ENCODE data around the gene RPS19BP1.

RPS19BP1 gene

DNA sequence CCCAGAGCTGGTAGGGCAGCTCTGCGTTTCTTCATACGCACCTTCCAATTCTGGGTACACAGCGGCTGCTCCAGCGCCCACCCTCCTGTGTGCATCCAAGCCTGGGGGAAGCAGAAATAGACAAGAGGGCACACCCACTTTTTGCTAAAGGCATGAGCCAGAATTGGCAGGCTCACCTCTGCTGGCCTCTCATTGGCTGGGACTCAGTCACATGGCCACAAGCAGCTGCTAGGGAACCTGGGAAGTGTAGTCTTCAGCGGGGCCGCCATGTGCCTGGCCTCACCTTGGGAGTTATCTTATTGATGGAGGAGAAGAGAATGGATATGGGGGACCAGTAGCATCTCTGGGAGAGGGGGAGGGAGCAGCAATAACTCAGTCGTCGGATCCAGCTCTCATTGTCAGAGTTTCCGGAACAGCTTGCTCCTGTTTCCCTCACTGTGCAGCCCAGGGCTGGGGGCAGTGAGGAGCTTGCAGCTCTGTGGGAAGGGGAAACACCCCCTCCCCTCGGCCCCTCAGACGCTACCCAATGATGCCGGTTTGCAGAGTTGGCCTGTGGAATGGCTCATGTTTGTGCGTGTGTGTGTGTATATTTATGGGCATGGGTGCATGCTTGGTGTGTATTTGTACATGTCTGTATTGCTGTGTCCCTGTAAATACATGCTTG, 42.3 kb downstream of the RPS19BP1 start:
- DNase-seq (ENCODE audit: low read depth) = peak; percentile 80

DNA sequence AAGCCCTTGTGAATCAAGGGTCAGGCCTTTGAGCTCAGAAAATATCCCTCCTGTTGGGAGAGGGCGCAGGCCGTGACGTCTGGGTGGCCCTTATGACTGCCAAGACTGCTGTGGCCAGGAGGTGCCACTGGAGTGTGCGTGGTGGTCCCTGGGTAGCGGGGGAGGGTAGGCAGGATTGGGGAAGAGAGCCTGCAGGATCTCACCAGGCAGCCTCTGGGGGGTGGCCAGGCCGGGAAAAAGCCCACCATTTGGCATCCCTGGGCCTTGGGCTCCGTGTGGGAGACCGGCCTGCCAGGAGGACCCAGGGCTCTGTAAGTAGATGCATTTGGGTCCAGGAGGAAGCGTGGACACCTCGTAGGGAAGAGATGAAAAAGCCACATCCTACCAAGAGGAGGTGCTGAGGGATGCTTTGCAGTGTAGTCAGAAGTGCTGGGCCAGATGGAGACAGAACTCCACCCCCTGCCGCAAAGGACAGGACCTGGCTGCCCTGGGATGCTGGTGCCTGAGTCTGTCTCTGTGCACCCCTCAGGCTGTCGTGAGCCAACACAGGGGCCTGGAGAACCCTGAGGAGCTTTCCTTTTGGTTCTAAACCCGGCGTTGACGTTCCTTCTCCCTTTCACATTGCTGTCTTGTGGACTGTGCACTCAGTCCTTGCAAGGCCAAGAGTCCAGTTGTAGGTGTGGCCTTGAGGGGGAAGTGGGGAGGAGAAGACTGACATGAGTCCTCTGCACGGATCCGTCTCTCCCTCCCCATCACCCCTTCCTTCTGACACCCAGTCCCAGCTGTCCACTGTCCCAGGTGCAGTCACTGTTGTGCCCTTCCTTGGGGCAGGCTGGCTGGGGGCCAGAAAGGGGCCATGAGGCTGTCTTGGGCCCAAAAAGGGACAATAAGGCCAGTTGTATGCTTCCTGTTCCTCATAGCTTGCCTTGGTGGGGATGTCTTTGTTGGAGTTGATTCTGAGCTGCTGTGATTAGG, 43.2 kb downstream of the RPS19BP1 start:
- DNase-seq (ENCODE audit: low read depth) = no peak

DNA sequence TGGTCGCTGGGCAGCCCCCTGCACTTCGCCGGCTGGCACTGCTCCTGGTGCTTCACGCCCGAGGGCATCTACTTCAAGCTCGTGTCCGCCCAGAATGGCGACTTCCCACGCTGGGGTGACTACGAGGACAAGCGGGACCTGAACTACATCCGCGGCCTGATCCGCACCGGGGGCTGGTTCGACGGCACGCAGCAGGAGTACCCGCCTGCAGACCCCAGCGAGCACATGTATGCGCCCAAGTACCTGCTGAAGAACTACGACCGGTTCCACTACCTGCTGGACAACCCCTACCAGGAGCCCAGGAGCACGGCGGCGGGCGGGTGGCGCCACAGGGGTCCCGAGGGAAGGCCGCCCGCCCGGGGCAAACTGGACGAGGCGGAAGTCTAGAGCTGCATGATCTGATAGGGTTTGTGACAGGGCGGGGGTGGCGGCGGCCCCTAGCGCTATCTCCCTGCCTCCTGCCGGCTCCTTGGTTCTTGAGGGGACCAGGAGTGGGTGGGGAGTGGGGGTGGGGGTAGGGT, 43.9 kb downstream of the RPS19BP1 start:
- no peak for DNase-seq (ENCODE audit: low read depth)

DNA sequence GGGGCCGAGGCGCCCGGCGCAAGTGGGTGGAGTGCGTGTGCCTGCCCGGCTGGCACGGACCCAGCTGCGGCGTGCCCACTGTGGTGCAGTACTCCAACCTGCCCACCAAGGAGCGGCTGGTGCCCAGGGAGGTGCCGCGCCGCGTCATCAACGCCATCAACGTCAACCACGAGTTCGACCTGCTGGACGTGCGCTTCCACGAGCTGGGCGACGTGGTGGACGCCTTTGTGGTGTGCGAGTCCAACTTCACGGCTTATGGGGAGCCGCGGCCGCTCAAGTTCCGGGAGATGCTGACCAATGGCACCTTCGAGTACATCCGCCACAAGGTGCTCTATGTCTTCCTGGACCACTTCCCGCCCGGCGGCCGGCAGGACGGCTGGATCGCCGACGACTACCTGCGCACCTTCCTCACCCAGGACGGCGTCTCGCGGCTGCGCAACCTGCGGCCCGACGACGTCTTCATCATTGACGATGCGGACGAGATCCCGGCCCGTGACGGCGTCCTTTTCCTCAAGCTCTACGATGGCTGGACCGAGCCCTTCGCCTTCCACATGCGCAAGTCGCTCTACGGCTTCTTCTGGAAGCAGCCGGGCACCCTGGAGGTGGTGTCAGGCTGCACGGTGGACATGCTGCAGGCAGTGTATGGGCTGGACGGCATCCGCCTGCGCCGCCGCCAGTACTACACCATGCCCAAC, 44.6 kb downstream of the RPS19BP1 start:
- no peak for DNase-seq (ENCODE audit: low read depth)

DNA sequence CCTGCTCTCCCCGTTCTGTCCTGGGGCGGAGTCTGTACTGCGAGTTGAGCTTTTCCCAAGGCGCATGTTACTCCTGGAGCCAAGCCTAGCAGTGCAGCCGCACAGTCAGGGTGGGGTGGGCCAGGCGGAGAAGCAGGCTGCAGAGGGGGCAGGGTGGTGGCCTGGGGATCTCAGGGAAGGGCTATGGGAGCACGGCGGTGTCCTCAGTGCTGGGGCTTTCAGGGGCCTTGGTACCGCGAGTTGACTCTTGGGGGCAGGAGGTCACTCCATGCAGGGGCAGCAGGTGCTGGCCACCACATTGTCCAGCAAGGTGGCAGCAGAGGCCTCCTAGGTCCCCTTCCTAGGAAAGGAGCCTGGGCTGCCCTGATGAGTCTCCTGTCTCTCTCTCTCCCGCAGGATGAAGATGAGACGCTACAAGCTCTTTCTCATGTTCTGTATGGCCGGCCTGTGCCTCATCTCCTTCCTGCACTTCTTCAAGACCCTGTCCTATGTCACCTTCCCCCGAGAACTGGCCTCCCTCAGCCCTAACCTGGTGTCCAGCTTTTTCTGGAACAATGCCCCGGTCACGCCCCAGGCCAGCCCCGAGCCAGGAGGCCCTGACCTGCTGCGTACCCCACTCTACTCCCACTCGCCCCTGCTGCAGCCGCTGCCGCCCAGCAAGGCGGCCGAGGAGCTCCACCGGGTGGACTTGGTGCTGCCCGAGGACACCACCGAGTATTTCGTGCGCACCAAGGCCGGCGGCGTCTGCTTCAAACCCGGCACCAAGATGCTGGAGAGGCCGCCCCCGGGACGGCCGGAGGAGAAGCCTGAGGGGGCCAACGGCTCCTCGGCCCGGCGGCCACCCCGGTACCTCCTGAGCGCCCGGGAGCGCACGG, 45.4 kb downstream of the RPS19BP1 start:
- DNase-seq (ENCODE audit: low read depth) = no peak

DNA sequence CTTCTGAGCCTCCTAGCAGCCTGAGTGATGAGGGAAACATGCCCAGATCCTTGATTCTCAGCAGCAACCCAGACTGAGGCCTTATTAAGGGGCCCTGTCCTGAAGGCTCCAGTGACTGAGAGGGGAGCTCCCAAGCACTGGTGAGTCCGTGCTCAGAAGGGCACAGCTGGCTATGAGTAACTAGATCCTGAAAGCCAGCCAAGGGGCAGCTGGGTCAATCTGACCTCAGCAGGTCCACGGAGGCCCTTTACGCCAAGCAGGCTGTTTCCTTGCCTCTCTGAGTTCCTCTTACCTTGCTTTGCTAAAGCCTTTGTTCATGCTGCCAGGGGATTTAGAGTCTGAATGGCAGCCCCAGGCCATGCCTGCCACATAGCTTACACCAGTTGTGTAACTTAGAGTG, 49.8 kb downstream of the RPS19BP1 start:
- no peak for DNase-seq (ENCODE audit: low read depth)

DNA sequence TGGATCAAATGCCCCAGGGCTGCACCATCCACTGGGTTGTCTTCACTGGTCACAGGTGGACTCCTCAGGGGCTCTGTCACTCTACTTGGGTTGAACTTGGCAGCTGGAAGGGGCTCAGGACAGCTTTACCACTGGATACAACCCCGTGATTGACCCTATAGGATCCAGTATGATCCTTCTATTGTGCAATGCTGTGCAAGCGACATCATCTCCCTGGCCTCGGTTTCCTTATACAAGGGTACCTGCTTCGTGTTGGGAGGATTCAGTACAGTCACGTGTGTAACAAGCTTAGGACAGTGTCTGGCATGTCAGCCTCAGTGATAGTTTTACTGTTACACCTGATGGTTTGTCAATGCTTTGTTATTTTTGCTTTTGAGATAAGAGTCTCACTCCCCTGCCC, 51.0 kb downstream of the RPS19BP1 start:
- no peak for DNase-seq (ENCODE audit: low read depth)

DNA sequence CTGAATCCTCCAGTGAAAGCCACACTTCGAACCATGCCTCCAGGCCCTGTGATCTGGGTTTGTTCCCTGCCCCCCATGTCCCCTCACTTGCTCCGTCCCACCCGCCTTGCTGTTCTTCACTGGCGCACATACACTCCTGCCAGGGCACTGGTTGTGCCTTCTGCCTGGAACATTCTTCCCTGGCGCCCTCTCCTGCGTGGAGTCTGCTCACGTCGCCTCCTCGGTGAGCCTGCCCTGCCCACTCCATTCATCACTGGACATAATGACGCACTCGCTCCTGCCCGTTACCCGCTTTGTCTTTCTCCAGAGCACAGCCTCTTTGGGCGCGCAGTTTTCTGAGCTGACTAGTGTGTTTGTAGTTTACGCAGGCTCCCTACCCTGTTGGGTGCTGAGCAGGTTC, 51.5 kb downstream of the RPS19BP1 start:
- DNase-seq (ENCODE audit: low read depth) = no peak

DNA sequence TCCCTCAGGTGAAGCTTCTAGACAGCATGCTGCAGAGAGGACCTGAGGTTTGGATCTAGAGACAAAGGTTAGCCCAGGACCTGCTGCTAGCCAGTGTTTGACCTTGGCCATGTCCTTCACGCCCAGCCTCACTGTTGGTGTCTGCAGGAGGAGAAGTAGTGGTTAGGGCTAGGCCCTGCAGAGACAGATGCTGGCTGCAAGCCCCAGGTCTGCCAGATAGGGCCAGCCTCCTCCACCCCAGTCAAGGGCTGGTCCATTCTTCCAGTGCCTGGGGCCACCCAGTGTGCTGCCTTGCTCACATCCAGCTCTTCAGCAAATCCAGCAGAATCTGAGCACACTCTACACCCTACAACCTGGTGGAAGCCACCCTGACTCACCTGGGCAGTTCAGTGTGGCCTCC, 52.0 kb downstream of the RPS19BP1 start:
- no peak for DNase-seq (ENCODE audit: low read depth)

DNA sequence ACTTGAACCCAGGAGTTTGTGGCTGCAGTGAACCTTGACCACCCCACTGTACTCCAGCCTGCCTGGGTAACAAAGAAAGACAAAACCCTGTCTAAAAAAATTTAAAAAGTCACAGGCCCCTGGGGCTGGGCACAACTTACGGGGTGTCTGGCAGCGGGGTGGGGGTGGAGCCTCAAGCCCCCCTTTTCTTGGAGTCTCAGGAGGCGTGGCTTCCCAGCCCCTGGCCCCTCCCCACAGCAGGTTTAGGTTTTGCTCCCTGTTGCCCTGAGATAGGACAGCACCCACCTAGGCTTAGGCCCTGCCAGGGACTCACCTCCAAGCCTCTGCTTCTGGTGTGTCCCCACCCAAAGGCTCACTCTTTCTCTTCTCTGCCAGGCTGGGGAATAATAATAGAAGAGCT, 53.3 kb downstream of the RPS19BP1 start:
- DNase-seq (ENCODE audit: low read depth) = no peak
